Naive thymus-derived CD4-positive, alpha-beta T cell (primary cell): ENCODE results near the gene GNG7. TPM values are rescaled to one million over a fixed set of nuclear protein-coding genes. Genes with fewer than 3 reads are reported as not detected.
"Not testable (repeated sequence)": the region's sequence is repeated elsewhere in the genome, so short reads cannot be mapped to it uniquely, and the experiment has no call there.

Experiments
- ATAC-seq: fragments of 150-1000 bp; cut with Tn5 transposase; 2 replicates; pipeline ENCODE4 v1.10.0; 2021; ENCODE audit warnings: mild to moderate bottlenecking, moderate library complexity
- CTCF ChIA-PET: fragments of 350-600 bp; sonication (Branson Sonifier 250); formaldehyde crosslinking; loops from one replicate; lab custom pipeline; 2021; ENCODE audit warnings: antibody characterized with exemption; lab: Charles Lee
- POLR2A ChIA-PET: fragments of 350-600 bp; sonication (Branson Sonifier 250); formaldehyde crosslinking; loops from one replicate; lab custom pipeline; 2021; ENCODE audit warnings: antibody characterized with exemption, inconsistent platforms; lab: Charles Lee
- DNase-seq, 9 donors: peaks; one replicate each; pipeline versions ENCODE4 v3.0.0 to v3.0.0-alpha.2; 2020 to 2022; ENCODE audit warnings: mixed read lengths in 1 of 9
- H3K27ac ChIP-seq: one replicate; pipeline ENCODE4 v1.7.0; 2013; ENCODE audit warnings: mild to moderate bottlenecking, low read depth, low read length, moderate library complexity
- H3K27me3 ChIP-seq, 2 donors: one replicate each; pipeline ENCODE4 v1.7.0; 2013; ENCODE audit warnings: low read length in 2 of 2, mild to moderate bottlenecking in 2 of 2, moderate library complexity in 2 of 2; ENCODE audit not compliant: control insufficient read depth in 2 of 2, insufficient read depth in 2 of 2
- H3K36me3 ChIP-seq, 3 experiments: 1 replicate in 2 of 3; 2 replicates in 1 of 3; pipeline ENCODE4 v1.7.0; 2013; ENCODE audit warnings: low read length in 3 of 3, mild to moderate bottlenecking in 3 of 3, moderate library complexity in 1 of 3; ENCODE audit not compliant: insufficient read depth in 3 of 3, control insufficient read depth in 2 of 3
- H3K4me1 ChIP-seq, 2 donors: one replicate each; pipeline ENCODE4 v1.7.0; 2013; ENCODE audit warnings: low read length in 2 of 2, mild to moderate bottlenecking in 2 of 2, moderate library complexity in 1 of 2; ENCODE audit not compliant: control insufficient read depth in 2 of 2, insufficient read depth in 2 of 2
- H3K4me3 ChIP-seq: 2 replicates; pipeline ENCODE4 v1.7.0; 2013; ENCODE audit warnings: mild to moderate bottlenecking, low read length
- H3K9me3 ChIP-seq, 3 experiments: 1 replicate in 2 of 3; 2 replicates in 1 of 3; pipeline ENCODE4 v1.7.0; 2013; ENCODE audit warnings: low read length in 3 of 3; ENCODE audit not compliant: control insufficient read depth in 2 of 3
- H3K27ac Mint-ChIP-seq, 9 donors: one replicate each; pipeline ENCODE4 v1.8.0; 2020 to 2022; ENCODE audit warnings: mixed read lengths in 9 of 9, mild to moderate bottlenecking in 8 of 9, moderate library complexity in 5 of 9, inconsistent platforms in 2 of 9
- H3K27me3 Mint-ChIP-seq, 5 donors: one replicate each; pipeline ENCODE4 v1.8.0; 2021 to 2022; ENCODE audit warnings: mixed read lengths in 5 of 5, mild to moderate bottlenecking in 1 of 5
- H3K36me3 Mint-ChIP-seq, 5 donors: one replicate each; pipeline ENCODE4 v1.8.0; 2020 to 2022; ENCODE audit warnings: mixed read lengths in 5 of 5, mild to moderate bottlenecking in 3 of 5, inconsistent platforms in 1 of 5
- H3K4me1 Mint-ChIP-seq, 7 donors: one replicate each; pipeline ENCODE4 v1.8.0; 2020 to 2022; ENCODE audit warnings: mixed read lengths in 7 of 7, mild to moderate bottlenecking in 3 of 7, inconsistent platforms in 1 of 7
- H3K4me3 Mint-ChIP-seq, 10 donors: one replicate each; pipeline ENCODE4 v1.8.0; 2020 to 2022; ENCODE audit warnings: mild to moderate bottlenecking in 10 of 10, mixed read lengths in 10 of 10, moderate library complexity in 6 of 10, inconsistent platforms in 2 of 10
- H3K9me3 Mint-ChIP-seq, 11 donors: one replicate each; pipeline ENCODE4 v1.8.0; 2020 to 2022; ENCODE audit warnings: mixed read lengths in 11 of 11, mild to moderate bottlenecking in 4 of 11, inconsistent platforms in 1 of 11, moderate library complexity in 1 of 11
- intact Hi-C, 2 donors: fragments of 100-400 bp; cut with micrococcal nuclease; formaldehyde crosslinking; loops; one replicate each; pipeline ENCODE4 v1.15.1; 2023
- polyA plus RNA-seq, 2 donors: library from polyadenylated mRNA; unstranded; fragments of 300-500 nt; fragmentation: Illumina TruSeq; gene quantifications; one replicate each; pipeline ENCODE4 v1.2.3, GENCODE V29; 2021
- total RNA-seq, 6 experiments: library from RNA in 5 of 6; stranded (reverse) in 5 of 6; gene quantifications; 1 replicate in 5 of 6; 2 replicates in 1 of 6; pipeline ENCODE4 v1.2.3 and lab custom pipeline; 2021 to 2026

GNG7 gene
- total and polyA plus RNA-seq, 7 experiments from 2014 or later: 0.31 to 6.8 (median 4.7) TPM

GRCh38 chr19:2549701-2550191, 152.7 kb downstream of the GNG7 start:
- Mint-ChIP-seq H3K4me1 (peaks cover 10 to 21% (median 19%) of the 10 kb centered on the region in 7 donors), H3K36me3 (no peaks in the 10 kb centered on the region), H3K4me3 (no peak overlapping the region), H3K27me3 (no peaks in the 10 kb centered on the region), H3K9me3 (peaks cover 0 to 6% (median 0%) of the 10 kb centered on the region in 11 donors), H3K27ac (no peak overlapping the region)
- no peak overlapping the region for H3K4me3 ChIP-seq
- H3K27ac ChIP-seq: no peak overlapping the region
- POLR2A ChIA-PET: interaction anchor here (2.1 kb wide), 1 partner anchor 16 kb away, joined by 4 read pairs; no protein-coding TSS in a partner anchor
- intact Hi-C loops: no loop called here
- no peaks in the 10 kb centered on the region for H3K9me3 ChIP-seq
- no peaks in the 10 kb centered on the region for H3K36me3 ChIP-seq
- H3K4me1 ChIP-seq: peaks cover 10 to 12% of the 10 kb centered on the region in 2 donors
- DNase-seq (no peak), ATAC-seq (peak; percentile 67)
- CTCF ChIA-PET: no interaction called here
- no peaks in the 10 kb centered on the region for H3K27me3 ChIP-seq

GRCh38 chr19:2548966-2549365, 153.5 kb downstream of the GNG7 start:
- H3K27ac ChIP-seq: no peak overlapping the region
- no peak overlapping the region for H3K4me3 Mint-ChIP-seq
- no peak overlapping the region for H3K27ac Mint-ChIP-seq
- peaks cover 9 to 22% (median 21%) of the 10 kb centered on the region in 7 donors for H3K4me1 Mint-ChIP-seq
- ATAC-seq (no peak), DNase-seq (no peak)
- peaks cover 12 to 13% of the 10 kb centered on the region in 2 donors for H3K4me1 ChIP-seq
- H3K4me3 ChIP-seq: no peak overlapping the region
- H3K27me3 ChIP-seq: no peaks in the 10 kb centered on the region
- intact Hi-C loops: no loop called here
- no peaks in the 10 kb centered on the region for H3K9me3 ChIP-seq
- ChIA-PET POLR2A (interaction anchor here (2.1 kb wide), 1 partner anchor 15 kb away, joined by 4 read pairs; no protein-coding TSS in a partner anchor), CTCF (no interaction called here)
- no peaks in the 10 kb centered on the region for H3K27me3 Mint-ChIP-seq
- H3K36me3 Mint-ChIP-seq: no peaks in the 10 kb centered on the region
- H3K36me3 ChIP-seq: no peaks in the 10 kb centered on the region
- H3K9me3 Mint-ChIP-seq: peaks cover 0 to 6% (median 0%) of the 10 kb centered on the region in 11 donors

GRCh38 chr19:2547721-2548120, 154.8 kb downstream of the GNG7 start:
- Mint-ChIP-seq H3K9me3 (peaks cover 0 to 4% (median 0%) of the 10 kb centered on the region in 11 donors), H3K27me3 (no peaks in the 10 kb centered on the region), H3K4me1 (peaks cover 12 to 29% (median 21%) of the 10 kb centered on the region in 7 donors), H3K27ac (peak overlapping the region in 1 of 9 donors; percentile 40), H3K4me3 (no peak overlapping the region), H3K36me3 (no peaks in the 10 kb centered on the region)
- H3K4me1 ChIP-seq: peaks cover 15 to 16% of the 10 kb centered on the region in 2 donors
- no peak overlapping the region for H3K4me3 ChIP-seq
- no peaks in the 10 kb centered on the region for H3K36me3 ChIP-seq
- H3K9me3 ChIP-seq: no peaks in the 10 kb centered on the region
- ChIA-PET CTCF (no interaction called here), POLR2A (interaction anchor here (1.0 kb wide), 1 partner anchor 52 kb away, joined by 3 read pairs; no protein-coding TSS in a partner anchor)
- no peak overlapping the region for H3K27ac ChIP-seq
- no peak for DNase-seq
- no peaks in the 10 kb centered on the region for H3K27me3 ChIP-seq
- intact Hi-C loops: no loop called here
- no peak for ATAC-seq

- intact Hi-C loops: no loop called here
- no peaks in the 10 kb centered on the region for H3K27me3 Mint-ChIP-seq
- ATAC-seq (no peak), DNase-seq (no peak)
- ChIA-PET POLR2A (interaction anchor here (1.0 kb wide), 1 partner anchor 52 kb away, joined by 3 read pairs; no protein-coding TSS in a partner anchor), CTCF (interaction anchor here (0.6 kb wide), 1 partner anchor 15 kb away, joined by 4 read pairs; no protein-coding TSS in a partner anchor)
- Histone ChIP-seq H3K4me3 (no peak overlapping the region), H3K9me3 (no peaks in the 10 kb centered on the region), H3K27ac (no peak overlapping the region), H3K27me3 (no peaks in the 10 kb centered on the region), H3K4me1 (peaks cover 10 to 11% of the 10 kb centered on the region in 2 donors), H3K36me3 (no peaks in the 10 kb centered on the region)
- H3K27ac Mint-ChIP-seq: peak overlapping the region in 2 of 9 donors; percentile 34 to 35
- H3K4me3 Mint-ChIP-seq: no peak overlapping the region
- H3K9me3 Mint-ChIP-seq: peaks cover 0 to 4% (median 0%) of the 10 kb centered on the region in 11 donors
- no peaks in the 10 kb centered on the region for H3K36me3 Mint-ChIP-seq
- peaks cover 10 to 30% (median 20%) of the 10 kb centered on the region in 7 donors for H3K4me1 Mint-ChIP-seq
Measured at GRCh38 chr19:2547033-2547680, 155.3 kb downstream of the GNG7 start.

GRCh38 chr19:2546128-2547032, 156.1 kb downstream of the GNG7 start:
- peak; percentile 45 for ATAC-seq
- intact Hi-C loops: no loop called here
- ChIA-PET CTCF (interaction anchor here (0.6 kb wide), 1 partner anchor 16 kb away, joined by 4 read pairs; no protein-coding TSS in a partner anchor), POLR2A (no interaction called here)
- H3K27ac Mint-ChIP-seq: peak overlapping the region in 1 of 9 donors; percentile 23
- Histone ChIP-seq H3K36me3 (no peaks in the 10 kb centered on the region), H3K27me3 (no peaks in the 10 kb centered on the region), H3K9me3 (no peaks in the 10 kb centered on the region), H3K27ac (no peak overlapping the region), H3K4me1 (peaks cover 4 to 6% of the 10 kb centered on the region in 2 donors), H3K4me3 (no peak overlapping the region)
- H3K9me3 Mint-ChIP-seq: peaks cover 0 to 4% (median 0%) of the 10 kb centered on the region in 11 donors
- peaks cover 10 to 27% (median 15%) of the 10 kb centered on the region in 7 donors for H3K4me1 Mint-ChIP-seq
- H3K27me3 Mint-ChIP-seq: no peaks in the 10 kb centered on the region
- H3K36me3 Mint-ChIP-seq: no peaks in the 10 kb centered on the region
- no peak for DNase-seq
- no peak overlapping the region for H3K4me3 Mint-ChIP-seq

- H3K36me3 Mint-ChIP-seq, H3K4me1 ChIP-seq, H3K36me3 ChIP-seq, H3K27ac ChIP-seq, H3K27me3 ChIP-seq, H3K9me3 ChIP-seq, H3K27me3 Mint-ChIP-seq, ATAC-seq, DNase-seq, H3K9me3 Mint-ChIP-seq, H3K4me3 Mint-ChIP-seq, H3K4me3 ChIP-seq, intact Hi-C loops: not testable (repeated sequence)
- Mint-ChIP-seq H3K27ac (peak overlapping the region in 3 of 9 donors; percentile 8 to 33 (median 9)), H3K4me1 (peaks cover 10 to 24% (median 15%) of the 10 kb centered on the region in 7 donors)
- CTCF ChIA-PET: interaction anchor here (0.6 to 0.7 kb wide), 4 partner anchors 33 to 1277 kb away, joined by 3 to 6 read pairs (median 3); no protein-coding TSS in a partner anchor
- POLR2A ChIA-PET: interaction anchor here (0.7 to 3.5 kb wide), 2 partner anchors 70 to 520 kb away, joined by 3 to 26 read pairs; partner anchors contain the start of gene GADD45B
Measured at GRCh38 chr19:2545416-2546127, 156.9 kb downstream of the GNG7 start.
